B cell (primary cell): ENCODE results near the gene DGKB.

ENCODE experiments used
- CTCF ChIP-seq: fragments of 200-600 bp; IDR thresholded peaks from one replicate; pipeline ENCODE4 v1.8.0; 2022; ENCODE audit warnings: antibody characterized with exemption, mild to moderate bottlenecking
- EZH2 ChIP-seq: IDR thresholded peaks from 2 replicates; pipeline ENCODE4 v1.6.1; 2012; ENCODE audit warnings: borderline replicate concordance, low read depth, mild to moderate bottlenecking, moderate library complexity, low read length; ENCODE audit not compliant: insufficient read depth, poor library complexity, severe bottlenecking

- no peak for TF ChIP-seq CTCF
- no peak for TF ChIP-seq EZH2
These were observed 350.5 kb downstream of the DGKB start for GRCh38 chr7:14552060-14552459.
